H1 (cell line): Measurements from ENCODE around the gene RAB11A. TPM values are rescaled to one million over a fixed set of nuclear protein-coding genes. Genes with fewer than 3 reads are reported as not detected.

Experiments used
- CTCF ChIA-PET: fragments of 300-600 bp; sonication (Branson Sonifier 250); formaldehyde crosslinking; loops from one replicate; lab custom pipeline; 2021; ENCODE audit not compliant: partially characterized antibody; lab: Charles Lee
- POLR2A ChIA-PET: fragments of 300-600 bp; sonication (Branson Sonifier 250); formaldehyde crosslinking; loops from one replicate; lab custom pipeline; 2021; ENCODE audit warnings: inconsistent platforms; ENCODE audit not compliant: partially characterized antibody; lab: Charles Lee
- DNase-seq, 2 experiments: peaks; one replicate each; pipeline versions ENCODE4 v3.0.0 to v3.0.0-alpha.2; 2010 to 2022; ENCODE audit warnings: low spot score in 2 of 2, low read depth in 1 of 2, mixed read lengths in 1 of 2
- FAIRE-seq: peaks from 2 replicates; lab custom pipeline; 2011; peaks lifted over from hg19 to GRCh38; lab: Jason Lieb, UNC
- H2AFZ ChIP-seq: 2 replicates; pipeline ENCODE4 v1.8.1; 2012; ENCODE audit warnings: low read length, inconsistent platforms
- H2AK5ac ChIP-seq: 2 replicates; pipeline ENCODE4 v1.6.1; 2013; ENCODE audit warnings: low read depth, low read length
- H2BK120ac ChIP-seq: replicated peaks from 2 replicates; pipeline ENCODE3; 2013; ENCODE audit warnings: low read depth, low read length, inconsistent platforms
- H2BK12ac ChIP-seq: 2 replicates; pipeline ENCODE4 v1.6.1; 2013; ENCODE audit warnings: low read depth, low read length
- H2BK15ac ChIP-seq: 2 replicates; pipeline ENCODE4 v1.6.1; 2013; ENCODE audit warnings: low read length
- H2BK20ac ChIP-seq: 2 replicates; pipeline ENCODE4 v1.6.1; 2013; ENCODE audit warnings: low read length
- H2BK5ac ChIP-seq: 2 replicates; pipeline ENCODE4 v1.6.1; 2013; ENCODE audit warnings: low read depth, low read length
- H3K14ac ChIP-seq: 2 replicates; pipeline ENCODE4 v1.6.1; 2013; ENCODE audit warnings: inconsistent platforms; ENCODE audit not compliant: insufficient read length
- H3K18ac ChIP-seq: 2 replicates; pipeline ENCODE4 v1.6.1; 2013; ENCODE audit warnings: low read length; ENCODE audit errors: extremely low read depth
- H3K23ac ChIP-seq: 2 replicates; pipeline ENCODE4 v1.6.1; 2013; ENCODE audit warnings: inconsistent platforms; ENCODE audit not compliant: insufficient read length
- H3K23me2 ChIP-seq: 2 replicates; pipeline ENCODE4 v1.6.1; 2013; ENCODE audit warnings: low read depth, low read length
- H3K27ac ChIP-seq: 2 replicates; pipeline ENCODE4 v1.6.1; 2011; ENCODE audit warnings: low read depth, low read length, inconsistent platforms
- H3K27me3 ChIP-seq, 4 experiments: replicated peaks in 1 of 4; 1 replicate in 1 of 4; 2 replicates in 3 of 4; pipeline versions ENCODE4 v1.6.1 to v1.8.1; 2011 to 2013; ENCODE audit warnings: low read length in 3 of 4, mild to moderate bottlenecking in 3 of 4, inconsistent platforms in 2 of 4, mixed read lengths in 2 of 4, moderate library complexity in 1 of 4; ENCODE audit not compliant: control insufficient read depth in 3 of 4, insufficient read depth in 3 of 4; ENCODE audit errors: extremely low read depth in 1 of 4
- H3K36me3 ChIP-seq, 4 experiments: 2 replicates each; pipeline versions ENCODE4 v1.6.1 to v1.8.1; 2011 to 2013; ENCODE audit warnings: mild to moderate bottlenecking in 4 of 4, low read length in 3 of 4, moderate library complexity in 2 of 4, control low read depth in 1 of 4, inconsistent platforms in 1 of 4; ENCODE audit not compliant: insufficient read depth in 4 of 4, control insufficient read depth in 2 of 4
- H3K4ac ChIP-seq: replicated peaks from 2 replicates; pipeline ENCODE3; 2013; ENCODE audit warnings: low read length, low read depth, mixed read lengths, inconsistent platforms; ENCODE audit not compliant: insufficient read length
- H3K4me1 ChIP-seq, 4 experiments: replicated peaks in 1 of 4; 1 replicate in 1 of 4; 2 replicates in 3 of 4; pipeline versions ENCODE4 v1.6.1 to v1.8.1; 2011 to 2013; ENCODE audit warnings: low read length in 3 of 4, inconsistent platforms in 2 of 4, mixed read lengths in 1 of 4; ENCODE audit not compliant: insufficient read depth in 4 of 4, control insufficient read depth in 3 of 4
- H3K4me2 ChIP-seq, 2 experiments: 2 replicates each; pipeline versions ENCODE4 v1.6.1 to v1.8.1; 2011 to 2013; ENCODE audit warnings: low read depth in 2 of 2, low read length in 2 of 2, control low read depth in 1 of 2, inconsistent platforms in 1 of 2, mild to moderate bottlenecking in 1 of 2; ENCODE audit not compliant: insufficient read depth in 1 of 2
- H3K4me3 ChIP-seq, 4 experiments: fragments of 200-600, 300-600 bp in 1 of 4; sonication (generic), shearing (Covaris generic), sonication (Bioruptor Twin) in 1 of 4; 2 replicates each; pipeline versions ENCODE4 v1.5.1 to v1.8.1; 2011 to 2016; ENCODE audit warnings: low read length in 4 of 4, low read depth in 3 of 4, control low read depth in 2 of 4, inconsistent platforms in 2 of 4, mild to moderate bottlenecking in 2 of 4, mixed read lengths in 1 of 4, moderate library complexity in 1 of 4; ENCODE audit not compliant: insufficient read depth in 2 of 4; ENCODE audit errors: extremely low read depth in 1 of 4
- H3K56ac ChIP-seq: replicated peaks from 2 replicates; pipeline ENCODE3; 2013; ENCODE audit warnings: low read depth, mild to moderate bottlenecking, mixed read lengths, low read length, inconsistent platforms; ENCODE audit not compliant: insufficient read length
- H3K79me1 ChIP-seq: 2 replicates; pipeline ENCODE4 v1.6.1; 2013; ENCODE audit warnings: low read depth, low read length, control low read depth
- H3K79me2 ChIP-seq, 2 experiments: 2 replicates each; pipeline versions ENCODE4 v1.6.1 to v1.8.1; 2012 to 2013; ENCODE audit warnings: low read length in 2 of 2, mild to moderate bottlenecking in 2 of 2, inconsistent platforms in 1 of 2; ENCODE audit not compliant: insufficient read depth in 2 of 2, control insufficient read depth in 1 of 2
- H3K9ac ChIP-seq, 4 experiments: replicated peaks in 1 of 4; 1 replicate in 1 of 4; 2 replicates in 3 of 4; pipeline versions ENCODE4 v1.6.1 to v1.8.1; 2011 to 2013; ENCODE audit warnings: low read depth in 3 of 4, low read length in 3 of 4, control low read depth in 2 of 4, mild to moderate bottlenecking in 2 of 4, moderate library complexity in 2 of 4, inconsistent platforms in 1 of 4; ENCODE audit errors: extremely low read depth in 1 of 4
- H3K9me3 ChIP-seq, 2 experiments: 2 replicates each; pipeline versions ENCODE4 v1.6.1 to v1.8.1; 2012 to 2013; ENCODE audit warnings: mild to moderate bottlenecking in 2 of 2, moderate library complexity in 2 of 2, control low read depth in 1 of 2, inconsistent platforms in 1 of 2, low read depth in 1 of 2, low read length in 1 of 2, mixed read lengths in 1 of 2; ENCODE audit not compliant: insufficient read depth in 2 of 2
- H4K20me1 ChIP-seq, 2 experiments: replicated peaks in 1 of 2; 2 replicates each; pipeline versions ENCODE3 to v1.8.1; 2011 to 2013; ENCODE audit warnings: inconsistent platforms in 2 of 2, low read length in 2 of 2, mild to moderate bottlenecking in 1 of 2; ENCODE audit not compliant: insufficient read depth in 2 of 2, control insufficient read depth in 1 of 2
- H4K5ac ChIP-seq: 2 replicates; pipeline ENCODE4 v1.6.1; 2013; ENCODE audit warnings: low read length, low read depth, mixed read lengths, inconsistent platforms; ENCODE audit not compliant: insufficient read length
- H4K8ac ChIP-seq: 2 replicates; pipeline ENCODE4 v1.8.0; 2013; ENCODE audit warnings: mild to moderate bottlenecking, moderate library complexity, low read length, inconsistent platforms; ENCODE audit not compliant: insufficient read depth; ENCODE audit errors: extremely low read depth
- H4K91ac ChIP-seq: replicated peaks from 2 replicates; pipeline ENCODE3; 2013; ENCODE audit warnings: low read length, mixed read lengths, inconsistent platforms; ENCODE audit not compliant: insufficient read length
- CREB1 ChIP-seq: IDR thresholded peaks from 2 replicates; pipeline ENCODE4 v1.6.1; 2012; ENCODE audit warnings: inconsistent platforms
- EGR1 ChIP-seq: IDR thresholded peaks from 2 replicates; pipeline ENCODE4 v1.6.1; 2011; ENCODE audit warnings: low read depth, low read length, borderline replicate concordance
- FOSL1 ChIP-seq: IDR thresholded peaks from 2 replicates; pipeline ENCODE4 v1.6.1; 2011; ENCODE audit warnings: mild to moderate bottlenecking, low read depth, low read length, moderate library complexity; ENCODE audit not compliant: insufficient read depth
- JUN ChIP-seq: IDR thresholded peaks from 2 replicates; pipeline ENCODE4 v1.6.1; 2011; ENCODE audit warnings: low read depth, mild to moderate bottlenecking, improper control_type of control experiment, low read length
- PHF8 ChIP-seq: fragments of 200-600 bp; sonication (generic); conservative IDR thresholded peaks from 2 replicates; pipeline ENCODE4 v1.7.1; 2012; ENCODE audit warnings: low read depth, mild to moderate bottlenecking, inconsistent platforms, low read length, moderate library complexity
- RAD21 ChIP-seq, 2 experiments: IDR thresholded peaks in 1 of 2; conservative IDR thresholded peaks in 1 of 2; 2 replicates each; pipeline ENCODE4 v1.6.1; 2011; ENCODE audit warnings: low read depth in 2 of 2, low read length in 2 of 2, improper control_type of control experiment in 1 of 2, inconsistent platforms in 1 of 2, mild to moderate bottlenecking in 1 of 2, moderate library complexity in 1 of 2
- SP2 ChIP-seq: IDR thresholded peaks from 2 replicates; pipeline ENCODE4 v1.6.1; 2012; ENCODE audit warnings: mild to moderate bottlenecking, low read length, inconsistent platforms
- TAF1 ChIP-seq: IDR thresholded peaks from 2 replicates; pipeline ENCODE4 v1.6.1; 2011; ENCODE audit warnings: mild to moderate bottlenecking, low read depth, low read length
- WGBS, 2 experiments: shearing (Covaris generic) in 1 of 2; methylation state at CpG; one replicate each; pipeline versions ENCODE4 v1.1.6 to v1.1.7; 2013 to 2015; ENCODE audit warnings: low lambda C conversion rate in 2 of 2, mixed read lengths in 2 of 2, inconsistent platforms in 1 of 2, low coverage in 1 of 2, missing lambda C conversion rate in 1 of 2; ENCODE audit not compliant: insufficient replicate concordance in 2 of 2, insufficient coverage in 1 of 2, insufficient read length in 1 of 2; ENCODE audit errors: extremely low coverage in 1 of 2, missing lambda C conversion rate in 1 of 2; 5-methylcytosine and 5-hydroxymethylcytosine counted together
- polyA plus RNA-seq, 7 experiments: library from polyadenylated mRNA; depleted of rRNA in 3 of 7; stranded (reverse) in 5 of 7; unstranded in 2 of 7; fragments of >200 nt in 5 of 7; fragments of 200-250 nt in 2 of 7; gene quantifications; 1 replicate in 5 of 7; 2 replicates in 1 of 7; 4 replicates in 1 of 7; pipeline versions ENCODE4 v1.2.1 to v1.2.3, GENCODE V29; 2011 to 2013; ENCODE audit warnings: missing spikeins in 2 of 7, mixed read lengths in 2 of 7
- total RNA-seq: library from RNA; stranded (reverse); fragmentation: NEBNext Ultra II Directional; extraction: Animal tissue kit (Norgen Biotek cat#: 25700); gene quantifications from 2 replicates; pipeline ENCODE4 v1.2.1, GENCODE V29; 2021
- TF ChIP-seq, protein P1 (sequence below): IDR thresholded peaks from 2 replicates; pipeline ENCODE4 v1.6.1; 2011; ENCODE audit warnings: low read depth, mild to moderate bottlenecking, low read length; ENCODE audit not compliant: insufficient read depth

RAB11A gene
- total and polyA plus RNA-seq, 2 of the 8 experiments (the other 6 are each of a cell fraction or from before 2014, with no cell fraction given) = 211 to 254 TPM

DNA sequence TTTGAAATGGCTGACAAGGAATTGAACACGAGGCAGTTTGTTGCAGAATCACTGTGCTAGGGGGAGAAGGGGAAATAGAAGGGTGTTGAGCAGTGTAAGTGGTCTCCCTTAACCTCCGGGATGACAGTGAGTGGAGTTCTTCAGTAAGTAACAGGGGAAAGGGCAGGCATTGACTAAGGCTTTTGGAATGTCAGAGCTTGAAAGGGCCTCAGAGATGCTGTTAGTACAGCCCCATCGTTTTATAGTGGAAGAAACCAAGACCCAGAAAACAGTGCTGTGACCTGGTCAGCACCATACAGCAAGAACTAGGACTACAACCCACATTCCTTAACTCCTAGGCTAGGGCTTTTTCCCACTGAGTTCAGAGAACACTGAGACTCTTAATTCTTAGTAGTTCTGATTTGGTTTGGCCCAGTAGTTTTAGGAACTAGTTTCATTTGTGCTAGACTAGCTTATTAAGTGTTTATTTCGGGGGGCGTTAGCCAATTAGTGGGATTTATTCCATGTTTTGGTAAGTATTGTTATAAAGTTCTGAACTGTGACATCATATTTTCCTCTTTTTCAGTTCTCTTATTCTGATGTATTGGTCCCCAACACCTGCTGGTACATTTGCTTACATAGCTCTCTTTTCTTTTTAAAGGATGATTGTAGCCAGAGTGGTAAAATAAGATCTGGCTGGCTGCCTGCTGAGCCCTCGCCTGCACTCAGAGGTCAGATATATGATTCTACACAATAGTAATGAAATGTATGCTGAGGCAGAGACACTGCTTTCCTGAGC lies 34.2 kb downstream of the RAB11A start:
- ChIA-PET CTCF (interaction anchor here (1.0 to 7.3 kb wide), 4 partner anchors 12 to 93 kb away, joined by 3 to 46 read pairs (median 5); no protein-coding TSS in a partner anchor), POLR2A (interaction anchor here (0.6 to 2.0 kb wide), 2 partner anchors 10 to 250 kb away, joined by 3 to 5 read pairs; no protein-coding TSS in a partner anchor)
- H3K4ac ChIP-seq = no peak overlapping the region
- H2BK5ac ChIP-seq = no peak overlapping the region
- H2AK5ac ChIP-seq = no peak overlapping the region
- H2BK12ac ChIP-seq = no peak overlapping the region
- H3K9me3 ChIP-seq = no peaks in the 10 kb centered on the region
- no peak overlapping the region for H4K8ac ChIP-seq
- no peaks in the 10 kb centered on the region for H4K20me1 ChIP-seq
- no peak overlapping the region for H4K5ac ChIP-seq
- no peak overlapping the region for H3K4me2 ChIP-seq
- H2AFZ ChIP-seq = no peak overlapping the region
- no peaks in the 10 kb centered on the region for H3K79me2 ChIP-seq
- no peak overlapping the region for H3K27ac ChIP-seq
- WGBS, 2 experiments = 86% methylated on average over 6 of the region's 6 CpGs; no CpG with 5 or more reads in 1 of the 2 experiments
- no peak for TF ChIP-seq SP2
- TF ChIP-seq FOSL1 = no peak
- no peak for TF ChIP-seq RAD21 (IDR thresholded peaks at IDR 0.05 in 1 of 2, conservative IDR thresholded peaks at IDR 0.05 in 1 of 2; ENCODE audit: low read depth in 2 of 2, low read length in 2 of 2)
- TF ChIP-seq EGR1 = no peak
- no peak for TF ChIP-seq JUN
- no peak for TF ChIP-seq CREB1
- TF ChIP-seq, protein P1, sequence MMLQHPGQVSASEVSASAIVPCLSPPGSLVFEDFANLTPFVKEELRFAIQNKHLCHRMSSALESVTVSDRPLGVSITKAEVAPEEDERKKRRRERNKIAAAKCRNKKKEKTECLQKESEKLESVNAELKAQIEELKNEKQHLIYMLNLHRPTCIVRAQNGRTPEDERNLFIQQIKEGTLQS = no peak
- no peak for TF ChIP-seq PHF8
- no peak for TF ChIP-seq TAF1
- TF ChIP-seq, all 59 proteins: peak for 0
- Histone ChIP-seq H3K14ac (no peak overlapping the region), H3K27me3 (no peaks in the 10 kb centered on the region), H2BK15ac (no peak overlapping the region), H3K23ac (no peak overlapping the region), H3K36me3 (peaks cover 2 to 37% (median 23%) of the 10 kb centered on the region in 4 experiments), H3K9ac (no peak overlapping the region), H3K56ac (no peak overlapping the region), H3K18ac (no peak overlapping the region), H3K79me1 (peaks cover 2% of the 10 kb centered on the region; the same call in 1 of the 2 replicates), H2BK120ac (no peak overlapping the region), H3K4me3 (no peak overlapping the region), H4K91ac (no peak overlapping the region), H3K23me2 (no peaks in the 10 kb centered on the region), H2BK20ac (no peak overlapping the region), H3K4me1 (peaks cover 0 to 5% (median 1%) of the 10 kb centered on the region in 4 experiments; a peak in 4 of 7 replicates)
- peak in 1 of 2 experiments; percentile 20 for DNase-seq
- no peak for FAIRE-seq
